HepG2 (cell line): ENCODE data around the gene C3orf22. TPM values are rescaled to one million over a fixed set of nuclear protein-coding genes. Genes with fewer than 3 reads are reported as not detected.
A peak's percentile ranks its signal among the peaks of the same experiment; 100 is the strongest.

ENCODE experiments used
- ATAC-seq: fragments of 200-7000 bp; cut with Tn5 transposase; 3 replicates; pipeline ENCODE4 v1.9.1; 2020; ENCODE audit warnings: mild to moderate bottlenecking, moderate library complexity
- BruUV-seq: library from RNA; stranded (reverse); fragments of 400-500 nt; replicated peaks from 2 replicates; lab custom pipeline; 2021; lab: Mats Ljungman, UMichigan
- CTCF ChIA-PET: fragments of 300-600 bp; formaldehyde crosslinking; extraction: SDS; loops from one replicate; lab custom pipeline; 2021; ENCODE audit warnings: low total read pairs, inconsistent platforms, low intra/inter-chr PET ratio; lab: Yijun Ruan, JAX
- POLR2A ChIA-PET: fragments of 350-600 bp; sonication (Branson Sonifier 250); formaldehyde crosslinking; loops from one replicate; lab custom pipeline; 2020; ENCODE audit warnings: antibody characterized with exemption, inconsistent platforms; lab: Yijun Ruan, JAX
- DNase-seq: peaks from one replicate; pipeline ENCODE4 v3.0.0-alpha.2; 2015; ENCODE audit warnings: low spot score
- FAIRE-seq: peaks from 3 replicates; lab custom pipeline; 2011; peaks lifted over from hg19 to GRCh38; lab: Jason Lieb, UNC
- H2AFZ ChIP-seq: one replicate; pipeline ENCODE4 v1.6.1; 2011; ENCODE audit warnings: low read length, inconsistent platforms
- H3K27ac ChIP-seq: fragments of 300-600 bp; 3 replicates; pipeline ENCODE4 v1.8.0; 2011; ENCODE audit warnings: mixed run types, mild to moderate bottlenecking, mixed read lengths, low read length, inconsistent platforms; ENCODE audit not compliant: insufficient read depth; ENCODE audit errors: extremely low read length
- H3K27me3 ChIP-seq, 2 experiments: fragments of 200-600 bp in 1 of 2; 2 replicates in 1 of 2; 3 replicates in 1 of 2; pipeline versions ENCODE4 v1.6.0 to v1.8.0; 2011; ENCODE audit warnings: low read length in 2 of 2, mild to moderate bottlenecking in 2 of 2, moderate library complexity in 2 of 2, inconsistent platforms in 1 of 2; ENCODE audit not compliant: insufficient read depth in 2 of 2, control insufficient read depth in 1 of 2
- H3K36me3 ChIP-seq, 2 experiments: fragments of 200-600 bp in 1 of 2; replicated peaks in 1 of 2; 2 replicates in 1 of 2; 3 replicates in 1 of 2; pipeline versions ENCODE4 v1.5.1 to v1.8.0; 2011; ENCODE audit warnings: low read length in 2 of 2, inconsistent platforms in 1 of 2; ENCODE audit not compliant: insufficient read depth in 2 of 2, control insufficient read depth in 1 of 2
- H3K4me1 ChIP-seq: 2 replicates; pipeline ENCODE4 v1.5.1; 2012; ENCODE audit warnings: low read length, inconsistent platforms; ENCODE audit not compliant: insufficient read depth
- H3K4me2 ChIP-seq: 2 replicates; pipeline ENCODE4 v1.6.0; 2011; ENCODE audit warnings: low read depth, low read length, inconsistent platforms
- H3K4me3 ChIP-seq, 3 experiments: fragments of 200-600 bp in 1 of 3; sonication (generic), shearing (Covaris generic) in 1 of 3; replicated peaks in 1 of 3; 2 replicates each; pipeline ENCODE4 v1.5.1; 2011 to 2016; ENCODE audit warnings: low read length in 3 of 3, inconsistent platforms in 2 of 3, low read depth in 2 of 3, mild to moderate bottlenecking in 2 of 3, control low read depth in 1 of 3, mixed read lengths in 1 of 3; ENCODE audit not compliant: insufficient read depth in 1 of 3
- H3K79me2 ChIP-seq: one replicate; pipeline ENCODE4 v1.6.1; 2011; ENCODE audit warnings: low read length, inconsistent platforms; ENCODE audit not compliant: insufficient read depth
- H3K9ac ChIP-seq: 2 replicates; pipeline ENCODE4 v1.6.0; 2011; ENCODE audit warnings: mild to moderate bottlenecking, low read depth, low read length, inconsistent platforms; ENCODE audit not compliant: insufficient read depth
- H3K9me3 ChIP-seq: 2 replicates; pipeline ENCODE4 v1.5.1; 2012; ENCODE audit warnings: mild to moderate bottlenecking, low read length
- H4K20me1 ChIP-seq: 2 replicates; pipeline ENCODE4 v1.6.0; 2011; ENCODE audit warnings: inconsistent platforms, mild to moderate bottlenecking, low read length, moderate library complexity; ENCODE audit not compliant: insufficient read depth
- AGO2 ChIP-seq: fragments of 200-400 bp; formaldehyde crosslinking; optimal IDR thresholded peaks from 2 replicates; pipeline ENCODE3; 2017; ENCODE audit warnings: mild to moderate bottlenecking, low read depth, low read length, moderate library complexity
- ATF7 ChIP-seq, 2 experiments: fragments of 450-650 bp in 1 of 2; sonication (generic) in 1 of 2; formaldehyde crosslinking in 1 of 2; IDR thresholded peaks; 2 replicates each; pipeline versions ENCODE4 v1.4.0 to v1.6.1; 2016 to 2020; ENCODE audit warnings: antibody characterized with exemption in 1 of 2, mild to moderate bottlenecking in 1 of 2, missing genetic modification reagents in 1 of 2
- LCORL ChIP-seq, 2 experiments: fragments of 450-650 bp in 1 of 2; sonication (generic) in 1 of 2; formaldehyde crosslinking in 1 of 2; IDR thresholded peaks; 2 replicates each; pipeline versions ENCODE4 v1.5.0 to v1.6.1; 2017 to 2020; ENCODE audit warnings: antibody characterized with exemption in 1 of 2, missing genetic modification reagents in 1 of 2
- NPAS2 ChIP-seq: sonication (generic); formaldehyde crosslinking; IDR thresholded peaks from 2 replicates; pipeline ENCODE4 v1.8.0; 2022; ENCODE audit warnings: mild to moderate bottlenecking, missing genetic modification reagents, borderline replicate concordance
- RBFOX2 ChIP-seq: fragments of 200-400 bp; formaldehyde crosslinking; IDR thresholded peaks from 2 replicates; pipeline ENCODE4 v1.6.1; 2017; ENCODE audit warnings: low read depth, mild to moderate bottlenecking, low read length
- ZNF382 ChIP-seq: sonication (generic); formaldehyde crosslinking; IDR thresholded peaks from 2 replicates; pipeline ENCODE4 v1.5.0; 2020; ENCODE audit warnings: missing genetic modification reagents, mild to moderate bottlenecking, borderline replicate concordance
- ZNF724P ChIP-seq: sonication (generic); formaldehyde crosslinking; IDR thresholded peaks from 2 replicates; pipeline ENCODE4 v1.8.0; 2022; ENCODE audit warnings: missing genetic modification reagents, borderline replicate concordance
- WGBS: methylation state at CpG from one replicate; pipeline ENCODE4 v1.1.6; 2017; ENCODE audit warnings: low lambda C conversion rate; 5-methylcytosine and 5-hydroxymethylcytosine counted together
- in situ Hi-C: cut with HindIII; loops from 2 replicates; pipeline ENCODE4 v1.10.0; 2017; ENCODE audit warnings: low pct_unique_long_range_greater_than_20kb; ENCODE audit not compliant: extremely low pct_ligation_motif_present
- intact Hi-C: fragments of 100-400 bp; cut with micrococcal nuclease; formaldehyde crosslinking; loops from one replicate; pipeline ENCODE4 v1.10.0; 2022; ENCODE audit not compliant: unreplicated experiment
- polyA plus RNA-seq, 8 experiments: library from polyadenylated mRNA; depleted of rRNA in 3 of 8; stranded (reverse) in 7 of 8; unstranded in 1 of 8; fragments of >200 nt; fragmentation: Illumina TruSeq in 4 of 8; extraction: Trizol in 4 of 8; gene quantifications; 2 replicates each; pipeline versions ENCODE4 v1.2.1 to v1.2.3, GENCODE V29; 2011 to 2016; ENCODE audit warnings: low read depth in 4 of 8, missing spikeins in 1 of 8, mixed read lengths in 1 of 8; ENCODE audit not compliant: insufficient read depth in 1 of 8
- total RNA-seq, 5 experiments: library from RNA; depleted of rRNA; stranded (reverse); fragments of >200 nt; fragmentation: Illumina TruSeq; extraction: Trizol; gene quantifications; 2 replicates each; pipeline ENCODE4 v1.2.3, GENCODE V29; 2016; ENCODE audit warnings: low read depth in 1 of 5
- TF ChIP-seq, protein P1 (sequence below): sonication (generic); formaldehyde crosslinking; IDR thresholded peaks from 2 replicates; pipeline ENCODE4 v1.5.0; 2020; ENCODE audit warnings: mild to moderate bottlenecking, missing genetic modification reagents

C3orf22 gene
- total and polyA plus RNA-seq, 2 of the 13 experiments (the other 11 are each of a cell fraction or from before 2014, with no cell fraction given): not detected

GRCh38 chr3:126542340-126543241 lies 16.1 kb downstream of the C3orf22 start:
- POLR2A ChIA-PET: no interaction called here
- no peak overlapping the region for H2AFZ ChIP-seq
- TF ChIP-seq ATF7 (IDR thresholded peaks at IDR 0.05): no peak
- no peak for TF ChIP-seq ATF7 (CRISPR knock-in tag; IDR thresholded peaks at IDR 0.05)
- peak; percentile 88 for TF ChIP-seq AGO2

DNA sequence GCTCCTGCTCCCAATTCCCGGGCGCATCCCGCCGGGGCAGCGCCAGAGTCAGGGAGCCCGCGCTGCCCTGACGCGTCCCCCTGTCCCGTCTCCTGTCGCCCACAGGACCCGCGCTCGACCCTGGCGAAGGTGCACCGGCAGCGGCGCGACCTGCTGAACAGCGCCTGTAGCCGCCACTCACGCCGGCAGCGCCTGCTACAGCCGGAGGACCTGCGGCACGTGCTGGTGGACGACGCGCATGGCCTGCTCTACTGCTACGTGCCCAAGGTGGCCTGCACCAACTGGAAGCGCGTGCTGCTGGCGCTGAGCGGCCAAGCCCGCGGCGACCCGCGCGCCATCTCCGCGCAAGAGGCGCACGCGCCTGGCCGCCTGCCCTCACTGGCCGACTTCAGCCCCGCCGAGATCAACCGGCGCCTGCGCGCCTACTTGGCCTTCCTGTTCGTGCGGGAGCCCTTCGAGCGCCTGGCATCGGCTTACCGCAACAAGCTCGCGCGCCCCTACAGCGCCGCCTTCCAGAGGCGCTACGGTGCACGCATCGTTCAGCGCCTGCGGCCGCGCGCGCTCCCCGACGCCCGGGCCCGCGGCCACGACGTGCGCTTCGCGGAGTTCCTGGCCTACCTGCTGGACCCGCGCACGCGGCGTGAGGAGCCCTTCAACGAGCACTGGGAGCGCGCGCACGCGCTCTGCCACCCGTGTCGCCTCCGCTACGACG lies 16.9 kb downstream of the C3orf22 start:
- no peak overlapping the region for H3K4me2 ChIP-seq
- intact Hi-C loops: no loop called here
- DNase-seq (no peak), ATAC-seq (no peak), FAIRE-seq (no peak)
- H3K36me3 ChIP-seq: peaks cover 13 to 33% of the 10 kb centered on the region in 2 experiments
- no peaks in the 10 kb centered on the region for H3K79me2 ChIP-seq
- H3K27me3 ChIP-seq: no peaks in the 10 kb centered on the region; a peak in 1 of 5 replicates
- CTCF ChIA-PET: no interaction called here
- H3K4me3 ChIP-seq: no peak overlapping the region
- no peak overlapping the region for H2AFZ ChIP-seq
- TF ChIP-seq LCORL (IDR thresholded peaks at IDR 0.05) (no peak), LCORL (CRISPR knock-in tag; IDR thresholded peaks at IDR 0.05) (no peak), ZNF724P (CRISPR knock-in tag) (no peak), RBFOX2 (peak; percentile 52; the same call in 1 of the 2 replicates), NPAS2 (CRISPR knock-in tag) (no peak), AGO2 (peak; percentile 71), ZNF382 (CRISPR knock-in tag) (no peak)
- TF ChIP-seq, protein P1, sequence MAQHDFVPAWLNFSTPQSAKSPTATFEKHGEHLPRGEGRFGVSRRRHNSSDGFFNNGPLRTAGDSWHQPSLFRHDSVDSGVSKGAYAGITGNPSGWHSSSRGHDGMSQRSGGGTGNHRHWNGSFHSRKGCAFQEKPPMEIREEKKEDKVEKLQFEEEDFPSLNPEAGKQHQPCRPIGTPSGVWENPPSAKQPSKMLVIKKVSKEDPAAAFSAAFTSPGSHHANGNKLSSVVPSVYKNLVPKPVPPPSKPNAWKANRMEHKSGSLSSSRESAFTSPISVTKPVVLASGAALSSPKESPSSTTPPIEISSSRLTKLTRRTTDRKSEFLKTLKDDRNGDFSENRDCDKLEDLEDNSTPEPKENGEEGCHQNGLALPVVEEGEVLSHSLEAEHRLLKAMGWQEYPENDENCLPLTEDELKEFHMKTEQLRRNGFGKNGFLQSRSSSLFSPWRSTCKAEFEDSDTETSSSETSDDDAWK: no peak
- no peaks in the 10 kb centered on the region for H3K4me1 ChIP-seq
- 99% methylated on average over 64 of the region's 101 CpGs for WGBS
- POLR2A ChIA-PET: no interaction called here
- no peaks in the 10 kb centered on the region for H3K9me3 ChIP-seq
- no peak overlapping the region for H3K27ac ChIP-seq
- no peaks in the 10 kb centered on the region for H4K20me1 ChIP-seq
- H3K9ac ChIP-seq: no peak overlapping the region
- in situ Hi-C loops: no loop called here
- no TSS peak for BruUV-seq

More at GRCh38 chr3:126542340-126543241, 16.1 kb downstream of the C3orf22 start:
- no peaks in the 10 kb centered on the region for H4K20me1 ChIP-seq
- H3K27ac ChIP-seq: no peak overlapping the region
- CTCF ChIA-PET: no interaction called here
- H3K36me3 ChIP-seq: peaks cover 12 to 27% of the 10 kb centered on the region in 2 experiments
- FAIRE-seq (no peak), DNase-seq (no peak), ATAC-seq (no peak)
- no peak overlapping the region for H3K4me2 ChIP-seq
- no peaks in the 10 kb centered on the region for H3K9me3 ChIP-seq
- H3K79me2 ChIP-seq: no peaks in the 10 kb centered on the region
- H3K27me3 ChIP-seq: no peaks in the 10 kb centered on the region; a peak in 1 of 5 replicates
- intact Hi-C loops: no loop called here
- no peak overlapping the region for H3K4me3 ChIP-seq
- no peaks in the 10 kb centered on the region for H3K4me1 ChIP-seq
- in situ Hi-C loops: no loop called here
- no peak overlapping the region for H3K9ac ChIP-seq
- 95% methylated on average over 34 of the region's 57 CpGs for WGBS
- BruUV-seq: no TSS peak
